ENCODE results near the gene CCDC9B.

Gene CCDC9B

DNA sequence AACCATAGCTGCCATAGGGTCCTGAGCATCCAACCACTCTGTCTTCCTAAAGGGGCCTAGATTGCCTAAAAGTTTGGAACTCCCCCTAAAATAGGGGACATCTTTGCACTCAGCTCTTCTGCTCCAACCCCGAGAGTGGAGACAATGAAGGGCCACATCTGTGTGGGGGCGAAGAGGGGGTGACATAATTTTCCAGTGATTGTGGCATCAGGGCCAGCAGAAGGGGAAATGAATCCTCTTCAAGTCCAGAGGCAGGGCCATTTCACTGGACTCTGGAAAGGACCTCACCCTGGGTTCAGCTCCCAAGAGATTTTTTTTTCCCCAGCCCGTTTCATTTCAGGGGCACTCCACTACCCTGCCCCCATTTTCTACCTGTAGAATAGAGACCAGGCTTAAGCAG lies 53.2 kb downstream of the CCDC9B start:
- Mint-ChIP-seq H3K4me1 (ENCODE audit: low read depth) (peaks cover 80% of the 10 kb centered on the region), H3K27me3 (peaks cover 14% of the 10 kb centered on the region), H3K9me3 (no peaks in the 10 kb centered on the region), H3K27ac (peak overlapping the region; percentile 91), H3K36me3 (ENCODE audit: low read depth) (peaks cover 89% of the 10 kb centered on the region), H3K4me3 (no peak overlapping the region)
- intact Hi-C loops (cut with micrococcal nuclease), result loop anchor here (10.0 kb wide), 1 partner anchor 137 kb away; no protein-coding TSS in a partner anchor

GRCh38 chr15:40286794-40287193 lies 53.9 kb downstream of the CCDC9B start:
- intact Hi-C loops (cut with micrococcal nuclease), result loop anchor here (10.0 kb wide), 1 partner anchor 138 kb away; no protein-coding TSS in a partner anchor
- Mint-ChIP-seq H3K4me3 (no peak overlapping the region), H3K36me3 (ENCODE audit: low read depth) (peaks cover 81% of the 10 kb centered on the region), H3K27me3 (peaks cover 17% of the 10 kb centered on the region), H3K27ac (peak overlapping the region; percentile 91), H3K4me1 (ENCODE audit: low read depth) (peaks cover 80% of the 10 kb centered on the region), H3K9me3 (no peaks in the 10 kb centered on the region)

DNA sequence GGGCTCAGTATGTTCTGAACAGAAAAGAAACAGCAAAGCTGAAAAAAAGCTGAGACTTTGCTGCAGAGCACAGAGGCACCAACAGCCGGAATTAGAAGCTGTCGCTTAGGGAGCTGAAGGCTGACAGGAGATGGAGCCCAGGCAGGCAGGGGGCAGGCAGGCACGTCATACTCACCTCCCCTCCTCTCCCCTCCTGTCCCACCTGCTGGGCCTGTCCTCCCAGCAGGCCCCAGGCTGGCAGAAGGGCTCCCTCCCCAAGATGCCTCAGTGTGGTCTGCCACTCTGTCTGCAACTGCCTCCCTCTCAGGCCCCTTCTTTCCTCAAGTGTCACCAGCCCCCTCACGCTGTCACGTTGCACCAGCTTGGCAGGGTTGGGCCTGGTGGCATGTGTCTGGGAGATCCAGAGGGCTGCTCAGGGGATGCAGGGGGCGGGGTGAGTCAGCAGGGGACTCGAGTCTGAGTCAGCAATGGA lies 54.6 kb downstream of the CCDC9B start:
- intact Hi-C loops (cut with micrococcal nuclease), result loop anchor here (10.0 kb wide), 1 partner anchor 139 kb away; no protein-coding TSS in a partner anchor

DNA sequence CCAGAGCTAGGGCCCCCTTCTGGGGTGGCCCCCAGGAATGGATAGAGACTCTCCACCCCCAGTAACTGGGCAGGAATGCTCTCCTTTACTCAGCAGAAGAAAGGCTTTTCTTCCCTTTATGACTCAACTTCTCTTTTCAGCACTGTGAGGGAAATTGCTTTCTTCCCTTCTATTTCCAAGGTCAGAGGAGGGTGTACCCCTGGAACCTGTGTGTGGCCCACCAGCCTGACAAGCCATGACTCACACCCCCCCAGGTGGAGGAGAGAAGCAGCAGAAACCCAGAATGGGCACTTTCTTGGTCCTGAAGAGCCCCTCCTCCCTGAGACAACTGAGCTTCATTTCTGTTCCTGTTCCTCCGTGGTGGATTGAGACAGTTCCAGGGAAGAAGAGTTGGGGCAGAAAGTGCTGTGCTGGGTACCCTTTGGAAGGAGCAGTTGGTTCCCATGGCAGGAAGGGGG lies 55.2 kb downstream of the CCDC9B start:
- peaks cover 75% of the 10 kb centered on the region for H3K36me3 Mint-ChIP-seq (ENCODE audit: low read depth)
- peak overlapping the region; percentile 45 for H3K4me3 Mint-ChIP-seq
- peaks cover 25% of the 10 kb centered on the region for H3K27me3 Mint-ChIP-seq
- intact Hi-C loops (cut with micrococcal nuclease), result loop anchor here (2.0 to 10.0 kb wide), 3 partner anchors 21 to 139 kb away; partner anchors contain the start of gene PLCB2
- H3K4me1 Mint-ChIP-seq (ENCODE audit: low read depth), result peaks cover 78% of the 10 kb centered on the region
- peak overlapping the region; percentile 91 for H3K27ac Mint-ChIP-seq
- H3K9me3 Mint-ChIP-seq, result no peaks in the 10 kb centered on the region

More for the DNA sequence above, 54.6 kb downstream of the CCDC9B start:
- Mint-ChIP-seq H3K4me1 (ENCODE audit: low read depth) (peaks cover 80% of the 10 kb centered on the region), H3K4me3 (peak overlapping the region; percentile 45), H3K27ac (peak overlapping the region; percentile 91), H3K36me3 (ENCODE audit: low read depth) (peaks cover 77% of the 10 kb centered on the region), H3K9me3 (no peaks in the 10 kb centered on the region), H3K27me3 (peaks cover 20% of the 10 kb centered on the region)

DNA sequence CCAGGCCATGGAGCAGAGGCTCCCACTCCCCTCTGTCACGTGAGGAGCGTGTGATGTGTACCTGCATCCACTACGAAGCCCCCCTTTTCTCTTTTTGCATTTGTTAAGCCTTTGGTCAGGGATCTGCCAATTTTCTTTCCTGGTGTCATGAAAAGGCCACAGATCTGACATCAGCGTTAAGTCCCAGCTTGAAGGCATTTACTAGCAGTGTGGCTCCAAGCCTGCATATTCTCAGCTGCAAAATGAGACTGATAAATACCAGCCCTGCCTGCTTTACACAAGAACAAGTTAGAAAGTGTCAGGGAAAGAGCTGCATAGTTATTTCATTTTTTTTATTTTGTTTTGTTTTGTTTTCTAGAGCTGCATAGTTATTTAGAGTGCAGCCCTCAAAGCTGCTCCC lies 55.6 kb downstream of the CCDC9B start:
- intact Hi-C loops (cut with micrococcal nuclease), result loop anchor here (2.0 to 10.0 kb wide), 3 partner anchors 22 to 140 kb away; partner anchors contain the start of gene PLCB2

DNA sequence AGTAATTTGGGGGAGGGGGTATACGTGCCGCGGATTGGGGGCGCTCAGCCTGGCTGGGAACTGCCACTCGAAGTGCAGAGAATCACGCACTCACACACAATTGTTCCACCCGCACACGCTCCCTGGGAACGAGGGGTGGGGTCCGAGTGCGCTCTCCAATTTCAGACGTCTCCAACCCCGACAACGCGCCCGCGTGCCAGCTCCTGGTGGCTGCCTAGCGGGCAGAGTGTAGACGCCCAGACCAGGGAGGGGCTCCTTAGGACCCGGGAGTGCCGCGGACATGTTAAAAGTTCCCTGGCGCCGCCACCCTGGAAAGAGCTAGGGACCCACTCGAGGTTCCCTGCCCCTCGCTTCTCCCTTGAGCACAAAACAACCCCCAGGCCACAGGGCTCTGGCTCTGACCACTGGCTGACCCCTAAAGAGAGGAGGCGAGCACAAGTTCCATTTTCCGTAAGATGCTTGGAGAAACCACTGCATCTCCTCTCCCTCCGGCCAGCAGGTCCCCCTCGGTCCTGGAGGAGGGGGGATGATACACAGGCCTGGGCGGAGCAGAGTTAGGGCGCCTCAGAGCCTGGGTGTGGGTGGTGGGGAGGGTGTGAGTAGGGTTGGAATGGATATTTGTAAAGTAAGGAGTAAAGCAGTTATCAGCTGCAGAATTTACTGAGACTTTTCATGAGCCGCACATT lies 57.0 kb downstream of the CCDC9B start:
- Mint-ChIP-seq H3K4me3 (peak overlapping the region; percentile 78), H3K27me3 (peaks cover 38% of the 10 kb centered on the region), H3K27ac (peak overlapping the region; percentile 91), H3K36me3 (ENCODE audit: low read depth) (peaks cover 57% of the 10 kb centered on the region), H3K9me3 (no peaks in the 10 kb centered on the region), H3K4me1 (ENCODE audit: low read depth) (peaks cover 70% of the 10 kb centered on the region)
- intact Hi-C loops (cut with micrococcal nuclease), result loop anchor here (2.0 to 10.0 kb wide), 3 partner anchors 23 to 141 kb away; partner anchors contain the start of gene PLCB2

More for the DNA sequence above, 55.6 kb downstream of the CCDC9B start:
- Mint-ChIP-seq H3K4me1 (ENCODE audit: low read depth) (peaks cover 74% of the 10 kb centered on the region), H3K27me3 (peaks cover 29% of the 10 kb centered on the region), H3K4me3 (peak overlapping the region; percentile 45), H3K27ac (peak overlapping the region; percentile 91), H3K36me3 (ENCODE audit: low read depth) (peaks cover 71% of the 10 kb centered on the region), H3K9me3 (no peaks in the 10 kb centered on the region)

DNA sequence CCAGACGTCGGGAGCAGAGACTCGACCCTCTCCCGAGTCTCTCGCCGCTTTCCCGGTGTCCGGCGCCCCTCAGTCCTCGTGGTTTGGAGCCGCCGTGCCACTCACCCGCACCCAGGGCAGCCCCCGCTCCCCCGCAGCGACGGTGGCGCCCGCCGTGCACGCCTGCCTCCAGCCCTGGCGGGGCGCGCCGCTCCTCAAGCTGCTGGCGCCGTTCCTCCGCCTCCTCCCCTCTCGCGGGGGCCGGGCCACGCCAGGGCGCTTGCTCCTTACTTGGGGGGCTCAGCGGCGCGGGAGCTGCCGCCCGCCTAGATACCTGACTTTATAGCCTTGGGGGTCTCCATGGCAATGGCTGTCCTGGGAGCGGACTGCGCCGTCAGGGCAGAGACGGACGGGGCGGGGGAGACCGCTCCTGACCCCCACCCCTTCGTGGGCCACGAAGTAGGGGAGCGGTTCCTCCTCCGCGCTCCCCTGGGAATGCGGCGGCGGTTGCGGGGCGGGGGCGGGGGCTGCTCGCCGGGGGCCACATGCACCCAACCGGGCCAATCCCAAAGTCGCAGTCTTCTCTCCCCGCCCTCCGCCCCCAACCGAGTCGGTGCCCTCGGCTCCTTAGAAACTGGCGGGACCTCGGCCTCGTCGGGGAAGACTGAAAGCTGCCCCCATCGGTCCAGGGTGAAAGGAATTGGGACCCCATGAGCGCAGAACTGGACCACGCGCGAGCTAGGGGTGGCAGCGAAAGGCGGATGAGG lies 57.7 kb downstream of the CCDC9B start, which contains the start of gene ANKRD63:
ANKRD63 (minus strand) TSS at position 196 of the 746 bp plus-strand sequence. CDS start 478 bp downstream, outside the sequence.
- intact Hi-C loops (cut with micrococcal nuclease), result loop anchor here (10.0 kb wide), 1 partner anchor 142 kb away; no protein-coding TSS in a partner anchor
- peaks cover 42% of the 10 kb centered on the region for H3K27me3 Mint-ChIP-seq
- no peaks in the 10 kb centered on the region for H3K9me3 Mint-ChIP-seq
- peaks cover 70% of the 10 kb centered on the region for H3K4me1 Mint-ChIP-seq (ENCODE audit: low read depth)
- H3K27ac Mint-ChIP-seq, result peak within 1 kb of the TSS; percentile 91
- H3K36me3 Mint-ChIP-seq (ENCODE audit: low read depth), result peaks cover 50% of the 10 kb centered on the region
- H3K4me3 Mint-ChIP-seq, result peak within 1 kb of the TSS; percentile 78

DNA sequence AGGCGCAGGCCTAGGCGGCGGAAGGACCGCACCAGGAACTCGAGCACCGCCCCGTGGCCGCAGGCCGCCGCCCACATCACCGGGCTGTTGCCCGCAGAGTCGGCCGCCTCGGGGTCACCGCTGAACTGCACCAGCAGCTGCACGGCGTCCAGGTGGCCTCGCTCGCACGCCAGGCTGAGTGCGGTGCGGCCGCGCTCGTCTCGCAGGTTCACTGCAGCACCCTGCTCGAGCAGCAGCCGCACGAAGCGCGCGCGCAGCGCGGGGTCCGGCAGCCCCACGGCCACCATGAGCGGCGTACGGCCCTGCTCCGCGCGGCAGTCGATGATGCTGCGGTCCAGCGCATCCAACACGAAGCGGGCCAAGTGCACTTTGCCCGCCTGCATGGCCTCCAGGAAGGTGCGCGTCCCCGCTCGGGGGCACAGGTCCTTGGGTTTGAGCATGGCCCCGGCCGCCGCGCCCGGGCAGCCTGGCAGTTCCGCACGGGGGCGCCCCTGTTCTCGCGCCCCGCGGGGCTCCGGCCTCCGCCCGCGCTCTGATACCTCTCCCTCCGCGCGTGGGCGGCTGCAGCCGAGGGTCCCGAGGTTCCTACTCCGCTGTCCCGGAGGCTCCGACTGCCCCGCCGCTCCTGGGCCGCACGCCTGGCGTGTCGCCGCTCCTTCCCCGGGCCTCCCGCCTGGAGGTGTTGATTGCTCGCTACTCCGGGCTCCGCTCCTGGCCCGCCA lies 58.4 kb downstream of the CCDC9B start:
- peaks cover 43% of the 10 kb centered on the region for H3K36me3 Mint-ChIP-seq (ENCODE audit: low read depth)
- peak overlapping the region; percentile 78 for H3K4me3 Mint-ChIP-seq
- no peaks in the 10 kb centered on the region for H3K9me3 Mint-ChIP-seq
- peaks cover 42% of the 10 kb centered on the region for H3K27me3 Mint-ChIP-seq
- intact Hi-C loops (cut with micrococcal nuclease), result loop anchor here (10.0 kb wide), 1 partner anchor 142 kb away; no protein-coding TSS in a partner anchor
- H3K27ac Mint-ChIP-seq, result peak overlapping the region; percentile 91
- peaks cover 70% of the 10 kb centered on the region for H3K4me1 Mint-ChIP-seq (ENCODE audit: low read depth)

DNA sequence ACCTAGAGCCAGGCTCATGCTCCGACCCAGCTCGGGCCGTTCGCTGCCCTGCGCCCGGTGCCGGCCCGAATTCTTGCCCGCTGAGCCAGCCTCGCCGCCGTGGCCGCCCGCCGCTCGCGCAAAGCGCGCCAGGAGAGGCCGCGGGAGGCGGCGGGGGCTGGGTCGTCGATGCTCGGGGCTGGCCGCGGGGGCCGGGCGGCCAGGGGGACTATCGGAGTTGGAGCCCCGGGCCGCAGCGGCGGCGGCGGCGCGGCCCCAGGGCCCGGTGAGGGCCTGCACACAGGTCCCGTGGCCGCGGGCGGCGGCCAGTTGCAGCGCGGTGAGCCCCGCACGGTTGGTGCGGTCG lies 59.0 kb downstream of the CCDC9B start:
- intact Hi-C loops (cut with micrococcal nuclease), result loop anchor here (10.0 kb wide), 1 partner anchor 143 kb away; no protein-coding TSS in a partner anchor
- Mint-ChIP-seq H3K9me3 (no peaks in the 10 kb centered on the region), H3K4me1 (ENCODE audit: low read depth) (peaks cover 70% of the 10 kb centered on the region), H3K4me3 (peak overlapping the region; percentile 78), H3K36me3 (ENCODE audit: low read depth) (peaks cover 37% of the 10 kb centered on the region), H3K27ac (no peak overlapping the region), H3K27me3 (peaks cover 42% of the 10 kb centered on the region)

Data from dendritic cell treated with granulocyte-macrophage colony-stimulating factor and Interleukin-4, amounts not matched to agents 40 ng/mL and 50 ng/mL, for 4 days (primary cell).